ENCODE data around the gene GARIN3. TPM values are rescaled to one million over a fixed set of nuclear protein-coding genes. Genes with fewer than 3 reads are reported as not detected.

Gene GARIN3
- total and polyA plus RNA-seq, 9 of the 15 experiments (the other 6 are each of a cell fraction or from before 2014, with no cell fraction given), result not detected

DNA sequence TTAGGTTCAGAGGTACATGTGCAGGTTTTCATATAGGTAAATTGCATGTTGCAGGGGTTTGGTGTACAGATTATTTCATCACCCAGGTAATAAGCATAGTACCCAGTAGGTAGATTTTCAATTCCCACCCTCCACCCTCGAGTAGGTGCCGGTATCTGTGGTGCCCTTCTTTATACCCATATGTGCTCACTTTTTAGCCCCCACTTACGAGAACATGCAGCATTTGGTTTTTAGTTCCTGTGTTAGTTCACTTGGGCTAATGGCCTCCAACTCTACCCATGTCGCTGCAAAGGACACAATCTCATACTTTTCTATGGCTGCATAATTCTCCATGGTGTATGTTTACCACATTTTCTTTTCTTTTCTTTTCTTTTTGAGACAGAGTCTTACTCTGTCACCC lies 35.8 kb upstream of the GARIN3 start (continued):
- TF ChIP-seq, protein P1, sequence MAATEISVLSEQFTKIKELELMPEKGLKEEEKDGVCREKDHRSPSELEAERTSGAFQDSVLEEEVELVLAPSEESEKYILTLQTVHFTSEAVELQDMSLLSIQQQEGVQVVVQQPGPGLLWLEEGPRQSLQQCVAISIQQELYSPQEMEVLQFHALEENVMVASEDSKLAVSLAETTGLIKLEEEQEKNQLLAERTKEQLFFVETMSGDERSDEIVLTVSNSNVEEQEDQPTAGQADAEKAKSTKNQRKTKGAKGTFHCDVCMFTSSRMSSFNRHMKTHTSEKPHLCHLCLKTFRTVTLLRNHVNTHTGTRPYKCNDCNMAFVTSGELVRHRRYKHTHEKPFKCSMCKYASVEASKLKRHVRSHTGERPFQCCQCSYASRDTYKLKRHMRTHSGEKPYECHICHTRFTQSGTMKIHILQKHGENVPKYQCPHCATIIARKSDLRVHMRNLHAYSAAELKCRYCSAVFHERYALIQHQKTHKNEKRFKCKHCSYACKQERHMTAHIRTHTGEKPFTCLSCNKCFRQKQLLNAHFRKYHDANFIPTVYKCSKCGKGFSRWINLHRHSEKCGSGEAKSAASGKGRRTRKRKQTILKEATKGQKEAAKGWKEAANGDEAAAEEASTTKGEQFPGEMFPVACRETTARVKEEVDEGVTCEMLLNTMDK (IDR thresholded peaks at IDR 0.05; ENCODE audit: borderline replicate concordance, insufficient read depth, low read depth, low read length, poor library complexity, severe bottlenecking), result no peak
- TF ChIP-seq, protein P2, sequence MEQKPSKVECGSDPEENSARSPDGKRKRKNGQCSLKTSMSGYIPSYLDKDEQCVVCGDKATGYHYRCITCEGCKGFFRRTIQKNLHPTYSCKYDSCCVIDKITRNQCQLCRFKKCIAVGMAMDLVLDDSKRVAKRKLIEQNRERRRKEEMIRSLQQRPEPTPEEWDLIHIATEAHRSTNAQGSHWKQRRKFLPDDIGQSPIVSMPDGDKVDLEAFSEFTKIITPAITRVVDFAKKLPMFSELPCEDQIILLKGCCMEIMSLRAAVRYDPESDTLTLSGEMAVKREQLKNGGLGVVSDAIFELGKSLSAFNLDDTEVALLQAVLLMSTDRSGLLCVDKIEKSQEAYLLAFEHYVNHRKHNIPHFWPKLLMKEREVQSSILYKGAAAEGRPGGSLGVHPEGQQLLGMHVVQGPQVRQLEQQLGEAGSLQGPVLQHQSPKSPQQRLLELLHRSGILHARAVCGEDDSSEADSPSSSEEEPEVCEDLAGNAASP (IDR thresholded peaks at IDR 0.05), result no peak

GRCh38 chr5:157198277-157198986 lies 32.4 kb upstream of the GARIN3 start:
- no peak for FAIRE-seq
- no TSS peak for BruUV-seq (replicated peaks)
- DNase-seq (ENCODE audit: extremely low read depth in 1 of 4, low spot score in 3 of 4), result no peak
- Histone ChIP-seq H3K4me3 (no peak overlapping the region), H3K9me1 (ENCODE audit: control insufficient read depth, insufficient read depth, low read length) (no peaks in the 10 kb centered on the region), H2AFZ (ENCODE audit: low read depth, low read length) (no peak overlapping the region), H3K9ac (ENCODE audit: insufficient read depth in 1 of 2, low read depth in 2 of 2, low read length in 2 of 2) (no peak overlapping the region), H3K4me1 (replicated peaks in 1 of 2; ENCODE audit: control insufficient read depth in 2 of 2, insufficient read depth in 2 of 2, low read length in 2 of 2) (no peaks in the 10 kb centered on the region), H4K20me1 (replicated peaks; ENCODE audit: control insufficient read depth, insufficient read depth, low read length) (no peaks in the 10 kb centered on the region), H3K27ac (ENCODE audit: extremely low read depth, low read depth, low read length) (no peak overlapping the region), H3K9me3 (replicated peaks; ENCODE audit: control insufficient read depth, insufficient read depth, low read depth, low read length) (no peaks in the 10 kb centered on the region), H3K79me2 (ENCODE audit: control insufficient read depth, insufficient read depth, low read length) (no peaks in the 10 kb centered on the region), H3K27me3 (ENCODE audit: control insufficient read depth in 2 of 2, insufficient read depth in 2 of 2, low read length in 2 of 2) (peaks cover 0 to 5% of the 10 kb centered on the region in 2 experiments; a peak in 1 of 5 replicates), H3K36me3 (ENCODE audit: control insufficient read depth, insufficient read depth, low read length) (no peaks in the 10 kb centered on the region), H3K4me2 (ENCODE audit: insufficient read depth, low read length) (no peak overlapping the region)
- intact Hi-C loops (cut with micrococcal nuclease), result no loop called here
- no peak for ATAC-seq
- CTCF ChIA-PET (ENCODE audit: low intra/inter-chr PET ratio), result no interaction called here
- in situ Hi-C loops (cut with MboI), result no loop called here
- POLR2A ChIA-PET, result no interaction called here
- WGBS (ENCODE audit: insufficient coverage, low coverage, missing lambda C conversion rate), result 0% methylated on average over 3 of the region's 5 CpGs
- TF ChIP-seq HDAC6 (IDR thresholded peaks at IDR 0.05; ENCODE audit: low read depth, low read length) (no peak), PHB2 (IDR thresholded peaks at IDR 0.05; ENCODE audit: low read depth) (no peak), HINFP (tag; conservative IDR thresholded peaks at IDR 0.05; ENCODE audit: low read depth) (no peak), ZC3H8 (IDR thresholded peaks at IDR 0.05) (no peak), TEAD1 (CRISPR knock-in tag; IDR thresholded peaks at IDR 0.05) (no peak), NR3C1 (CRISPR knock-in tag; IDR thresholded peaks at IDR 0.05) (no peak), RNF2 (IDR thresholded peaks at IDR 0.05) (no peak), NKRF (IDR thresholded peaks at IDR 0.05; ENCODE audit: borderline replicate concordance) (no peak), STAT5A (IDR thresholded peaks at IDR 0.05; ENCODE audit: borderline replicate concordance, low read length) (no peak)
- TF ChIP-seq, protein P3, sequence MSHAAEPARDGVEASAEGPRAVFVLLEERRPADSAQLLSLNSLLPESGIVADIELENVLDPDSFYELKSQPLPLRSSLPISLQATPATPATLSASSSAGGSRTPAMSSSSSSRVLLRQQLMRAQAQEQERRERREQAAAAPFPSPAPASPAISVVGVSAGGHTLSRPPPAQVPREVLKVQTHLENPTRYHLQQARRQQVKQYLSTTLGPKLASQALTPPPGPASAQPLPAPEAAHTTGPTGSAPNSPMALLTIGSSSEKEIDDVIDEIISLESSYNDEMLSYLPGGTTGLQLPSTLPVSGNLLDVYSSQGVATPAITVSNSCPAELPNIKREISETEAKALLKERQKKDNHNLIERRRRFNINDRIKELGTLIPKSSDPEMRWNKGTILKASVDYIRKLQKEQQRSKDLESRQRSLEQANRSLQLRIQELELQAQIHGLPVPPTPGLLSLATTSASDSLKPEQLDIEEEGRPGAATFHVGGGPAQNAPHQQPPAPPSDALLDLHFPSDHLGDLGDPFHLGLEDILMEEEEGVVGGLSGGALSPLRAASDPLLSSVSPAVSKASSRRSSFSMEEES (CRISPR knock-in tag; IDR thresholded peaks at IDR 0.05), result no peak
